HCT116 (cell line): ENCODE results near the gene TNKS2. TPM values are rescaled to one million over a fixed set of nuclear protein-coding genes. Genes with fewer than 3 reads are reported as not detected.
A peak's percentile ranks its signal among the peaks of the same experiment; 100 is the strongest.

Experiments used
- ATAC-seq: fragments of 200-7000 bp; cut with Tn5 transposase; 2 replicates; pipeline ENCODE4 v1.9.1; 2020; ENCODE audit warnings: mild to moderate bottlenecking, moderate library complexity
- BruUV-seq: library from RNA; stranded (reverse); fragments of 400-500 nt; replicated peaks from 2 replicates; lab custom pipeline; 2021; lab: Mats Ljungman, UMichigan
- CTCF ChIA-PET: fragments of 300-600 bp; sonication (Branson Sonifier 250); formaldehyde crosslinking; loops from one replicate; lab custom pipeline; 2021; ENCODE audit warnings: antibody characterized with exemption; lab: Charles Lee
- POLR2A ChIA-PET: fragments of 300-600, 350-600 bp; sonication (Branson Sonifier 250); formaldehyde crosslinking; loops from one replicate; lab custom pipeline; 2021; ENCODE audit warnings: antibody characterized with exemption; lab: Charles Lee
- RAD21 ChIA-PET, 2 experiments: fragments of 300-600 bp; sonication (Branson Sonifier 250); formaldehyde crosslinking; loops; one replicate each; lab custom pipeline; 2023; ENCODE audit warnings: low total read pairs in 2 of 2; ENCODE audit not compliant: uncharacterized antibody in 2 of 2, unreplicated experiment in 2 of 2, low non-redundant PET in 1 of 2; lab: Charles Lee
- DNase-seq: peaks from one replicate; pipeline ENCODE4 v3.0.0-alpha.2; 2010; ENCODE audit warnings: low read depth, low spot score
- H2AFZ ChIP-seq: fragments of 200-600 bp; shearing (Covaris generic), sonication (generic); 2 replicates; pipeline ENCODE4 v1.6.1; 2017; ENCODE audit warnings: low read depth, mixed run types, mixed read lengths, antibody characterized with exemption, low read length; ENCODE audit not compliant: poor library complexity, severe bottlenecking
- H3K27ac ChIP-seq: 2 replicates; pipeline ENCODE4 v1.5.1; 2012; ENCODE audit warnings: low read depth, low read length
- H3K27me3 ChIP-seq: fragments of 200-600 bp; sonication (generic); 2 replicates; pipeline ENCODE4 v1.6.1; 2016; ENCODE audit warnings: mixed run types, low read length, mixed read lengths; ENCODE audit not compliant: insufficient read depth
- H3K36me3 ChIP-seq, 2 experiments: fragments of 200-500 bp in 1 of 2; fragments of 200-600 bp in 1 of 2; sonication (Bioruptor generic) in 1 of 2; sonication (generic) in 1 of 2; 2 replicates each; pipeline versions ENCODE4 v1.5.1 to v1.6.1; 2014 to 2016; ENCODE audit warnings: low read length in 2 of 2, inconsistent platforms in 1 of 2, mixed read lengths in 1 of 2, mixed run types in 1 of 2; ENCODE audit not compliant: insufficient read depth in 2 of 2, control insufficient read depth in 1 of 2
- H3K4me1 ChIP-seq, 2 experiments: fragments of 200-600 bp in 1 of 2; sonication (generic) in 1 of 2; 2 replicates each; pipeline versions ENCODE4 v1.5.1 to v1.6.1; 2012 to 2017; ENCODE audit warnings: low read length in 2 of 2, inconsistent platforms in 1 of 2, mild to moderate bottlenecking in 1 of 2, mixed read lengths in 1 of 2, mixed run types in 1 of 2, moderate library complexity in 1 of 2; ENCODE audit not compliant: insufficient read depth in 2 of 2, control insufficient read depth in 1 of 2
- H3K4me2 ChIP-seq: fragments of 200-600 bp; sonication (generic); 2 replicates; pipeline ENCODE4 v1.6.1; 2017; ENCODE audit warnings: mixed run types, low read length, mixed read lengths
- H3K4me3 ChIP-seq, 2 experiments: fragments of 200-600 bp in 1 of 2; sonication (generic) in 1 of 2; replicated peaks in 1 of 2; 2 replicates each; pipeline ENCODE4 v1.5.1; 2011 to 2016; ENCODE audit warnings: low read length in 2 of 2, control low read depth in 1 of 2, low read depth in 1 of 2, mild to moderate bottlenecking in 1 of 2, mixed read lengths in 1 of 2, mixed run types in 1 of 2
- H3K79me2 ChIP-seq: fragments of 200-600 bp; sonication (generic); 2 replicates; pipeline ENCODE4 v1.6.1; 2017; ENCODE audit warnings: mild to moderate bottlenecking, mixed run types, low read length, moderate library complexity, mixed read lengths; ENCODE audit not compliant: insufficient read depth
- H3K9ac ChIP-seq: fragments of 200-600 bp; sonication (generic); 2 replicates; pipeline ENCODE4 v1.6.1; 2016; ENCODE audit warnings: low read length, mixed read lengths
- H3K9me2 ChIP-seq: fragments of 200-600 bp; sonication (generic), shearing (Covaris generic); 2 replicates; pipeline ENCODE4 v1.6.1; 2017; ENCODE audit warnings: mixed run types, mild to moderate bottlenecking, moderate library complexity; ENCODE audit not compliant: insufficient read depth
- H3K9me3 ChIP-seq, 2 experiments: fragments of 200-500 bp in 1 of 2; fragments of 200-600 bp in 1 of 2; sonication (Bioruptor generic) in 1 of 2; sonication (generic) in 1 of 2; 2 replicates each; pipeline ENCODE4 v1.6.1; 2014 to 2017; ENCODE audit warnings: low read length in 2 of 2, mixed read lengths in 2 of 2, inconsistent platforms in 1 of 2, low read depth in 1 of 2, mild to moderate bottlenecking in 1 of 2, mixed run types in 1 of 2, moderate library complexity in 1 of 2; ENCODE audit not compliant: control insufficient read depth in 1 of 2, insufficient read depth in 1 of 2
- H4K20me1 ChIP-seq: fragments of 200-600 bp; sonication (generic), shearing (Covaris generic); 2 replicates; pipeline ENCODE4 v1.6.1; 2017; ENCODE audit warnings: mixed run types, mild to moderate bottlenecking, moderate library complexity; ENCODE audit not compliant: insufficient read depth
- CBX3 ChIP-seq: IDR thresholded peaks from 2 replicates; pipeline ENCODE4 v1.6.1; 2012; ENCODE audit warnings: low read depth
- CEBPB ChIP-seq: IDR thresholded peaks from 2 replicates; pipeline ENCODE4 v1.6.1; 2012; ENCODE audit warnings: low read depth
- EGR1 ChIP-seq: IDR thresholded peaks from 2 replicates; pipeline ENCODE4 v1.6.1; 2012; ENCODE audit warnings: low read depth
- ELF1 ChIP-seq: IDR thresholded peaks from 2 replicates; pipeline ENCODE4 v1.6.1; 2012; ENCODE audit warnings: low read depth, borderline replicate concordance
- EZH2 ChIP-seq: fragments of 200-600 bp; sonication (generic); IDR thresholded peaks from 2 replicates; pipeline ENCODE4 v1.6.1; 2017; ENCODE audit warnings: antibody characterized with exemption, mixed run types
- EZH2phosphoT487 ChIP-seq: fragments of 200-600 bp; IDR thresholded peaks from 2 replicates; pipeline ENCODE4 v1.6.1; 2018; ENCODE audit warnings: antibody characterized with exemption, borderline replicate concordance
- JUND ChIP-seq: IDR thresholded peaks from 2 replicates; pipeline ENCODE4 v1.6.1; 2012
- MAX ChIP-seq: IDR thresholded peaks from 2 replicates; pipeline ENCODE4 v1.6.1; 2012
- POLR2AphosphoS5 ChIP-seq: IDR thresholded peaks from 2 replicates; pipeline ENCODE4 v1.6.1; 2011; ENCODE audit warnings: mild to moderate bottlenecking, low read depth, low read length, moderate library complexity
- RAD21 ChIP-seq: IDR thresholded peaks from 2 replicates; pipeline ENCODE4 v1.6.1; 2012; ENCODE audit warnings: low read depth, mild to moderate bottlenecking
- REST ChIP-seq: IDR thresholded peaks from 2 replicates; pipeline ENCODE4 v1.6.1; 2012; ENCODE audit warnings: low read depth
- SIN3A ChIP-seq: IDR thresholded peaks from 2 replicates; pipeline ENCODE4 v1.6.1; 2012; ENCODE audit warnings: low read depth
- SRF ChIP-seq: IDR thresholded peaks from 2 replicates; pipeline ENCODE4 v1.6.1; 2012; ENCODE audit warnings: low read depth
- TCF7L2 ChIP-seq: IDR thresholded peaks from 2 replicates; pipeline ENCODE4 v1.7.0; 2011; ENCODE audit warnings: borderline replicate concordance, inconsistent platforms; ENCODE audit not compliant: insufficient read depth, insufficient read length; ENCODE audit errors: extremely low read depth
- YY1 ChIP-seq: IDR thresholded peaks from 2 replicates; pipeline ENCODE4 v1.6.1; 2011; ENCODE audit warnings: low read length, low read depth, moderate library complexity, mild to moderate bottlenecking; ENCODE audit not compliant: insufficient replicate concordance; ENCODE audit errors: extremely low read depth
- ZFX ChIP-seq: fragments of 450-650 bp; IDR thresholded peaks from 2 replicates; pipeline ENCODE4 v1.6.1; 2017
- intact Hi-C: fragments of 100-400 bp; cut with micrococcal nuclease; formaldehyde crosslinking; loops from 2 replicates; pipeline ENCODE4 v1.10.0; 2022
- total RNA-seq: library from RNA; stranded (reverse); gene quantifications from one replicate; pipeline ENCODE4 v1.2.1, GENCODE V29; 2021; ENCODE audit not compliant: unreplicated experiment
- TF ChIP-seq, protein P1 (sequence below): IDR thresholded peaks from 2 replicates; pipeline ENCODE4 v1.6.1; 2011; ENCODE audit warnings: mild to moderate bottlenecking, low read length, moderate library complexity; ENCODE audit not compliant: insufficient replicate concordance; ENCODE audit errors: extremely low read depth
- TF ChIP-seq, protein P2 (sequence below): IDR thresholded peaks from 2 replicates; pipeline ENCODE4 v1.6.1; 2012
- TF ChIP-seq, protein P3 (sequence below), 3 experiments: fragments of 200-600 bp in 1 of 3; sonication (generic) in 1 of 3; IDR thresholded peaks in 2 of 3; conservative IDR thresholded peaks in 1 of 3; 2 replicates each; pipeline ENCODE4 v1.5.1; 2012 to 2017; ENCODE audit warnings: low read depth in 2 of 3, low read length in 2 of 3, antibody characterized with exemption in 1 of 3, borderline replicate concordance in 1 of 3, control low read depth in 1 of 3, mild to moderate bottlenecking in 1 of 3, mixed read lengths in 1 of 3, mixed run types in 1 of 3, moderate library complexity in 1 of 3; ENCODE audit not compliant: insufficient read depth in 1 of 3

The TNKS2 gene
- total RNA-seq, 1 experiment from 2014 or later = 20.7 TPM

GRCh38 chr10:91909117-91909677, 111.0 kb downstream of the TNKS2 start, which contains the start of gene FGFBP3:
TSS of gene FGFBP3 (minus strand) at chr10:91909486. CDS start at chr10:91908969, 517 bp downstream.
- POLR2A ChIA-PET = interaction anchor here (1.1 kb wide), 1 partner anchor 14 kb away, joined by 4 read pairs; the partner anchor contains the start of gene BTAF1
- H3K79me2 ChIP-seq = no peaks in the 10 kb centered on the region
- peak within 1 kb of the TSS; percentile 62 to 85 for H3K4me3 ChIP-seq
- DNase-seq = peak; percentile 40
- no peaks in the 10 kb centered on the region for H3K36me3 ChIP-seq
- RAD21 ChIA-PET = no interaction called here
- CTCF ChIA-PET = interaction anchor here (0.7 to 3.1 kb wide), 2 partner anchors 17 to 150 kb away, joined by 3 to 18 read pairs; no protein-coding TSS in a partner anchor
- intact Hi-C loops = no loop called here
- peak within 1 kb of the TSS; percentile 100 for H3K4me2 ChIP-seq
- peak within 1 kb of the TSS; percentile 69 for H3K27ac ChIP-seq
- no peaks in the 10 kb centered on the region for H3K9me2 ChIP-seq
- peak; percentile 51 for ATAC-seq
- peak within 1 kb of the TSS; percentile 69 for H3K9ac ChIP-seq
- H2AFZ ChIP-seq = peak within 1 kb of the TSS; percentile 100
- no peaks in the 10 kb centered on the region for H4K20me1 ChIP-seq
- no TSS peak for BruUV-seq
- no peaks in the 10 kb centered on the region for H3K9me3 ChIP-seq
- no peaks in the 10 kb centered on the region for H3K27me3 ChIP-seq
- H3K4me1 ChIP-seq = peaks cover 8 to 23% of the 10 kb centered on the region in 2 experiments; a peak in 3 of 4 replicates
- TF ChIP-seq EZH2phosphoT487 = no peak
- TF ChIP-seq, protein P1, sequence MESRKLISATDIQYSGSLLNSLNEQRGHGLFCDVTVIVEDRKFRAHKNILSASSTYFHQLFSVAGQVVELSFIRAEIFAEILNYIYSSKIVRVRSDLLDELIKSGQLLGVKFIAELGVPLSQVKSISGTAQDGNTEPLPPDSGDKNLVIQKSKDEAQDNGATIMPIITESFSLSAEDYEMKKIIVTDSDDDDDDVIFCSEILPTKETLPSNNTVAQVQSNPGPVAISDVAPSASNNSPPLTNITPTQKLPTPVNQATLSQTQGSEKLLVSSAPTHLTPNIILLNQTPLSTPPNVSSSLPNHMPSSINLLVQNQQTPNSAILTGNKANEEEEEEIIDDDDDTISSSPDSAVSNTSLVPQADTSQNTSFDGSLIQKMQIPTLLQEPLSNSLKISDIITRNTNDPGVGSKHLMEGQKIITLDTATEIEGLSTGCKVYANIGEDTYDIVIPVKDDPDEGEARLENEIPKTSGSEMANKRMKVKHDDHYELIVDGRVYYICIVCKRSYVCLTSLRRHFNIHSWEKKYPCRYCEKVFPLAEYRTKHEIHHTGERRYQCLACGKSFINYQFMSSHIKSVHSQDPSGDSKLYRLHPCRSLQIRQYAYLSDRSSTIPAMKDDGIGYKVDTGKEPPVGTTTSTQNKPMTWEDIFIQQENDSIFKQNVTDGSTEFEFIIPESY = no peak
- TF ChIP-seq EZH2 = no peak
- peak; percentile 51 for TF ChIP-seq TCF7L2
- TF ChIP-seq, protein P2, sequence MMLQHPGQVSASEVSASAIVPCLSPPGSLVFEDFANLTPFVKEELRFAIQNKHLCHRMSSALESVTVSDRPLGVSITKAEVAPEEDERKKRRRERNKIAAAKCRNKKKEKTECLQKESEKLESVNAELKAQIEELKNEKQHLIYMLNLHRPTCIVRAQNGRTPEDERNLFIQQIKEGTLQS = no peak
- no peak for TF ChIP-seq ZFX
- no peak for TF ChIP-seq REST
- TF ChIP-seq CBX3 = peak; percentile 23
- TF ChIP-seq YY1 = no peak
- TF ChIP-seq ELF1 = no peak
- TF ChIP-seq, protein P3, sequence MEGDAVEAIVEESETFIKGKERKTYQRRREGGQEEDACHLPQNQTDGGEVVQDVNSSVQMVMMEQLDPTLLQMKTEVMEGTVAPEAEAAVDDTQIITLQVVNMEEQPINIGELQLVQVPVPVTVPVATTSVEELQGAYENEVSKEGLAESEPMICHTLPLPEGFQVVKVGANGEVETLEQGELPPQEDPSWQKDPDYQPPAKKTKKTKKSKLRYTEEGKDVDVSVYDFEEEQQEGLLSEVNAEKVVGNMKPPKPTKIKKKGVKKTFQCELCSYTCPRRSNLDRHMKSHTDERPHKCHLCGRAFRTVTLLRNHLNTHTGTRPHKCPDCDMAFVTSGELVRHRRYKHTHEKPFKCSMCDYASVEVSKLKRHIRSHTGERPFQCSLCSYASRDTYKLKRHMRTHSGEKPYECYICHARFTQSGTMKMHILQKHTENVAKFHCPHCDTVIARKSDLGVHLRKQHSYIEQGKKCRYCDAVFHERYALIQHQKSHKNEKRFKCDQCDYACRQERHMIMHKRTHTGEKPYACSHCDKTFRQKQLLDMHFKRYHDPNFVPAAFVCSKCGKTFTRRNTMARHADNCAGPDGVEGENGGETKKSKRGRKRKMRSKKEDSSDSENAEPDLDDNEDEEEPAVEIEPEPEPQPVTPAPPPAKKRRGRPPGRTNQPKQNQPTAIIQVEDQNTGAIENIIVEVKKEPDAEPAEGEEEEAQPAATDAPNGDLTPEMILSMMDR (IDR thresholded peaks at IDR 0.05 in 2 of 3, conservative IDR thresholded peaks at IDR 0.05 in 1 of 3; ENCODE audit: borderline replicate concordance in 1 of 3, insufficient read depth in 1 of 3, low read depth in 2 of 3, low read length in 2 of 3) = no peak
- no peak for TF ChIP-seq RAD21
- 0 out of 2 replicates have a peak, but pooled peaks have one; percentile 10 for TF ChIP-seq EGR1
- TF ChIP-seq MAX = no peak; the same call in 1 of the 2 replicates
- TF ChIP-seq CEBPB = no peak; the same call in 1 of the 2 replicates
- TF ChIP-seq SRF = 0 out of 2 replicates have a peak, but pooled peaks have one; percentile 35
- no peak for TF ChIP-seq POLR2AphosphoS5
- no peak; the same call in 1 of the 2 replicates for TF ChIP-seq JUND
- peak; percentile 11; the same call in 1 of the 2 replicates for TF ChIP-seq SIN3A
